RWPE2 (cell line): ENCODE results near the gene TOX3.

ENCODE experiments used
- ATAC-seq: fragments of 200-7000 bp; cut with Tn5 transposase; 3 replicates; pipeline ENCODE4 v1.9.1; 2021; ENCODE audit warnings: low read depth
- DNase-seq: peaks from one replicate; pipeline ENCODE4 v3.0.0-alpha.2; 2020; ENCODE audit warnings: low spot score
- H3K27ac ChIP-seq: fragments of 450-650 bp; 2 replicates; pipeline ENCODE4 v1.5.1; 2017; ENCODE audit warnings: mild to moderate bottlenecking; ENCODE audit not compliant: poor library complexity, severe bottlenecking
- H3K27me3 ChIP-seq: fragments of 250-450 bp; sonication (Bioruptor Pico); 2 replicates; pipeline ENCODE4 v1.5.1; 2021; ENCODE audit warnings: mild to moderate bottlenecking, moderate library complexity; ENCODE audit not compliant: insufficient read depth, poor library complexity, severe bottlenecking
- H3K36me3 ChIP-seq: fragments of 250-450 bp; sonication (Bioruptor Pico); 2 replicates; pipeline ENCODE4 v1.5.1; 2020; ENCODE audit warnings: low read depth, mild to moderate bottlenecking, moderate library complexity
- H3K4me1 ChIP-seq: fragments of 250-450 bp; sonication (Bioruptor Pico); 2 replicates; pipeline ENCODE4 v1.5.1; 2021; ENCODE audit warnings: mild to moderate bottlenecking, moderate library complexity; ENCODE audit not compliant: insufficient read depth, poor library complexity, severe bottlenecking
- H3K4me3 ChIP-seq: fragments of 250-450 bp; sonication (Bioruptor Pico); 2 replicates; pipeline ENCODE4 v1.5.1; 2021; ENCODE audit warnings: mild to moderate bottlenecking, moderate library complexity; ENCODE audit not compliant: severe bottlenecking
- H3K9me3 ChIP-seq: fragments of 250-450 bp; sonication (Bioruptor Pico); 2 replicates; pipeline ENCODE4 v1.5.1; 2021; ENCODE audit warnings: mild to moderate bottlenecking, moderate library complexity; ENCODE audit not compliant: severe bottlenecking
- CTCF ChIP-seq: fragments of 450-650 bp; IDR thresholded peaks from one replicate; pipeline ENCODE4 v1.5.1; 2017; ENCODE audit warnings: mild to moderate bottlenecking, moderate library complexity; ENCODE audit not compliant: poor library complexity, severe bottlenecking

TOX3 gene

GRCh38 chr16:52407778-52408177 is 139.2 kb downstream of the TOX3 start:
- ATAC-seq (no peak), DNase-seq (no peak)
- H3K36me3 ChIP-seq = no peaks in the 10 kb centered on the region
- H3K9me3 ChIP-seq = no peaks in the 10 kb centered on the region
- H3K27ac ChIP-seq = no peak overlapping the region
- H3K4me3 ChIP-seq = no peak overlapping the region
- H3K27me3 ChIP-seq = no peaks in the 10 kb centered on the region
- no peak for TF ChIP-seq CTCF
- no peaks in the 10 kb centered on the region for H3K4me1 ChIP-seq

- Histone ChIP-seq H3K36me3 (no peaks in the 10 kb centered on the region), H3K4me3 (no peak overlapping the region), H3K27me3 (no peaks in the 10 kb centered on the region), H3K27ac (no peak overlapping the region), H3K9me3 (no peaks in the 10 kb centered on the region), H3K4me1 (no peaks in the 10 kb centered on the region)
- ATAC-seq (no peak), DNase-seq (no peak)
- no peak for TF ChIP-seq CTCF
Measured at GRCh38 chr16:52405441-52405840, 141.5 kb downstream of the TOX3 start.

GRCh38 chr16:52404546-52404945 is 142.4 kb downstream of the TOX3 start:
- no peaks in the 10 kb centered on the region for H3K27me3 ChIP-seq
- TF ChIP-seq CTCF = no peak
- no peak overlapping the region for H3K27ac ChIP-seq
- DNase-seq (no peak), ATAC-seq (no peak)
- no peak overlapping the region for H3K4me3 ChIP-seq
- no peaks in the 10 kb centered on the region for H3K4me1 ChIP-seq
- H3K36me3 ChIP-seq = no peaks in the 10 kb centered on the region
- no peaks in the 10 kb centered on the region for H3K9me3 ChIP-seq

GRCh38 chr16:52399116-52399515 is 147.8 kb downstream of the TOX3 start:
- Histone ChIP-seq H3K4me3 (no peak overlapping the region), H3K4me1 (no peaks in the 10 kb centered on the region), H3K27me3 (no peaks in the 10 kb centered on the region), H3K9me3 (no peaks in the 10 kb centered on the region), H3K36me3 (no peaks in the 10 kb centered on the region), H3K27ac (no peak overlapping the region)
- ATAC-seq = no peak
- no peak for TF ChIP-seq CTCF
- no peak for DNase-seq

GRCh38 chr16:52398491-52398960 is 148.4 kb downstream of the TOX3 start:
- Histone ChIP-seq H3K27me3 (no peaks in the 10 kb centered on the region), H3K36me3 (no peaks in the 10 kb centered on the region), H3K9me3 (no peaks in the 10 kb centered on the region), H3K4me3 (no peak overlapping the region), H3K27ac (no peak overlapping the region), H3K4me1 (no peaks in the 10 kb centered on the region)
- DNase-seq (no peak), ATAC-seq (no peak)
- TF ChIP-seq CTCF = no peak
